HEK293T (cell line): ENCODE measurements around the gene IGF2BP1.

Experiments
- CTBP1 ChIP-seq: fragments of 450-650 bp; IDR thresholded peaks from 2 replicates; pipeline ENCODE4 v1.6.1; 2016; ENCODE audit warnings: borderline replicate concordance
- ELF4 ChIP-seq: fragments of 450-650 bp; IDR thresholded peaks from 2 replicates; pipeline ENCODE4 v1.6.1; 2017; ENCODE audit warnings: antibody characterized with exemption
- SUZ12 ChIP-seq: fragments of 450-650 bp; IDR thresholded peaks from 2 replicates; pipeline ENCODE4 v1.6.1; 2016; ENCODE audit warnings: mild to moderate bottlenecking

GRCh38 chr17:49054342-49055092, 57.3 kb downstream of the IGF2BP1 start:
- TF ChIP-seq SUZ12: no peak
- no peak for TF ChIP-seq CTBP1
- TF ChIP-seq ELF4: no peak
